ENCODE data around the gene ADAMTS7. TPM values are rescaled to one million over a fixed set of nuclear protein-coding genes. Genes with fewer than 3 reads are reported as not detected.
"Not testable (repeated sequence)": the region's sequence is repeated elsewhere in the genome, so short reads cannot be mapped to it uniquely, and the experiment has no call there.

The ADAMTS7 gene
- total RNA-seq, 3 donors from 2014 or later = 1.3 to 7.4 (median 6.2) TPM

GRCh38 chr15:78850941-78851755 lies 39.9 kb upstream of the ADAMTS7 start:
- no peak for DNase-seq (ENCODE audit: low spot score in 2 of 2)
- H3K9me3 ChIP-seq = no peaks in the 10 kb centered on the region
- no peaks in the 10 kb centered on the region for H3K36me3 ChIP-seq
- no peaks in the 10 kb centered on the region for H3K4me1 ChIP-seq
- intact Hi-C loops (cut with DNase I; ENCODE audit: low total_unique reads) = no loop called here
- H3K4me3 ChIP-seq = no peak overlapping the region
- H3K27me3 ChIP-seq = no peaks in the 10 kb centered on the region
- H3K27ac ChIP-seq = no peak overlapping the region
- TF ChIP-seq POLR2A (IDR thresholded peaks at IDR 0.05) (no peak), POLR2AphosphoS5 (IDR thresholded peaks at IDR 0.05) (no peak), CTCF (IDR thresholded peaks at IDR 0.05) (no peak)

DNA sequence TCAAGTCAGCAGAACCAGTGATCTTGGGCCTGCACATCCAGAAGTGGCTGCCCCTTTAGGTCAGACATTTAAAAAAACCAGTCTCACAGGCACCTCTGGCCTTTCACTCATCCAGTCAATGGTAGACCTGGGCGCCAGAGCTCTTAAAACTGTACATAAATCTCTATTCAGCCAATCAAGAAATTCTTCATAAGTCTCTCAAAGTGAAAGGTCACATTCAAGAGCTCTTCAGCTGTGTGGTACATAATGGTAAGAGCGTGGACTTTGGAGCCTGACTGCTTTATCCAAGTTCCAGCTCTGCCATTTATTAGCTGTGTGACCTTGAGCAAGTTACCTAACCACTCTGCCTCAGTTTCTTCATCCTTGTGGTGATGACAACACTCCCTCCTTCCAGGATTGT lies 39.1 kb upstream of the ADAMTS7 start:
- Histone ChIP-seq H3K9me3 (no peaks in the 10 kb centered on the region), H3K27ac (no peak overlapping the region), H3K4me1 (no peaks in the 10 kb centered on the region), H3K36me3 (no peaks in the 10 kb centered on the region), H3K4me3 (no peak overlapping the region), H3K27me3 (no peaks in the 10 kb centered on the region)
- intact Hi-C loops (cut with DNase I; ENCODE audit: low total_unique reads) = no loop called here
- no peak for DNase-seq (ENCODE audit: low spot score in 2 of 2)
- TF ChIP-seq CTCF (IDR thresholded peaks at IDR 0.05) = no peak
- TF ChIP-seq POLR2AphosphoS5 (IDR thresholded peaks at IDR 0.05) = no peak
- TF ChIP-seq POLR2A (IDR thresholded peaks at IDR 0.05) = no peak

- H3K9me3 ChIP-seq; intact Hi-C loops (cut with DNase I; ENCODE audit: low total_unique reads); H3K4me1 ChIP-seq; H3K36me3 ChIP-seq; H3K27me3 ChIP-seq; H3K4me3 ChIP-seq; H3K27ac ChIP-seq; DNase-seq (ENCODE audit: low spot score in 2 of 2): not testable (repeated sequence)
Observed at GRCh38 chr15:78847387-78847906, 36.2 kb upstream of the ADAMTS7 start.

- H3K27ac ChIP-seq; H3K27me3 ChIP-seq; H3K4me3 ChIP-seq; intact Hi-C loops (cut with DNase I; ENCODE audit: low total_unique reads); H3K36me3 ChIP-seq; H3K9me3 ChIP-seq; H3K4me1 ChIP-seq; DNase-seq (ENCODE audit: low spot score in 2 of 2): not testable (repeated sequence)
Observed at GRCh38 chr15:78846906-78847305, 35.6 kb upstream of the ADAMTS7 start.

GRCh38 chr15:78842519-78842918 lies 31.3 kb upstream of the ADAMTS7 start:
- intact Hi-C loops (cut with DNase I; ENCODE audit: low total_unique reads) = no loop called here
- TF ChIP-seq POLR2AphosphoS5 (IDR thresholded peaks at IDR 0.05) (no peak), POLR2A (IDR thresholded peaks at IDR 0.05) (no peak), CTCF (IDR thresholded peaks at IDR 0.05) (no peak)
- Histone ChIP-seq H3K4me3 (no peak overlapping the region), H3K9me3 (no peaks in the 10 kb centered on the region), H3K4me1 (no peaks in the 10 kb centered on the region), H3K36me3 (no peaks in the 10 kb centered on the region), H3K27me3 (no peaks in the 10 kb centered on the region), H3K27ac (no peak overlapping the region)
- no peak for DNase-seq (ENCODE audit: low spot score in 2 of 2)

- H3K9me3 ChIP-seq = no peaks in the 10 kb centered on the region
- intact Hi-C loops (cut with DNase I; ENCODE audit: low total_unique reads) = no loop called here
- no peak overlapping the region for H3K27ac ChIP-seq
- no peak for DNase-seq (ENCODE audit: low spot score in 2 of 2)
- TF ChIP-seq POLR2A (IDR thresholded peaks at IDR 0.05) = no peak
- TF ChIP-seq CTCF (IDR thresholded peaks at IDR 0.05) = no peak
- TF ChIP-seq POLR2AphosphoS5 (IDR thresholded peaks at IDR 0.05) = no peak
- H3K36me3 ChIP-seq = no peaks in the 10 kb centered on the region
- H3K4me1 ChIP-seq = no peaks in the 10 kb centered on the region
- no peak overlapping the region for H3K4me3 ChIP-seq
- H3K27me3 ChIP-seq = no peaks in the 10 kb centered on the region
Observed at GRCh38 chr15:78841891-78842290, 30.6 kb upstream of the ADAMTS7 start.

All from breast epithelium (tissue), 4 donors.